GM19023 (cell line): Measurements from ENCODE around the gene MAP3K5.
"Not testable (repeated sequence)": the region's sequence is repeated elsewhere in the genome, so short reads cannot be mapped to it uniquely, and the experiment has no call there.

Experiments
- ATAC-seq: cut with Tn5 transposase; IDR thresholded peaks from one replicate; pipeline ENCODE4 v1.9.1; 2021; ENCODE audit warnings: mild to moderate bottlenecking, moderate library complexity; ENCODE audit not compliant: unreplicated experiment

MAP3K5 gene

GRCh38 chr6:136728033-136728939 lies 64.0 kb downstream of the MAP3K5 start:
- ATAC-seq, result no peak

GRCh38 chr6:136726837-136727557 lies 65.3 kb downstream of the MAP3K5 start:
- no peak for ATAC-seq

GRCh38 chr6:136725124-136725523 lies 67.2 kb downstream of the MAP3K5 start:
- ATAC-seq, result no peak

GRCh38 chr6:136723780-136724179 lies 68.5 kb downstream of the MAP3K5 start:
- ATAC-seq, result peak; percentile 62

GRCh38 chr6:136721467-136721866 lies 70.8 kb downstream of the MAP3K5 start:
- no peak for ATAC-seq

DNA sequence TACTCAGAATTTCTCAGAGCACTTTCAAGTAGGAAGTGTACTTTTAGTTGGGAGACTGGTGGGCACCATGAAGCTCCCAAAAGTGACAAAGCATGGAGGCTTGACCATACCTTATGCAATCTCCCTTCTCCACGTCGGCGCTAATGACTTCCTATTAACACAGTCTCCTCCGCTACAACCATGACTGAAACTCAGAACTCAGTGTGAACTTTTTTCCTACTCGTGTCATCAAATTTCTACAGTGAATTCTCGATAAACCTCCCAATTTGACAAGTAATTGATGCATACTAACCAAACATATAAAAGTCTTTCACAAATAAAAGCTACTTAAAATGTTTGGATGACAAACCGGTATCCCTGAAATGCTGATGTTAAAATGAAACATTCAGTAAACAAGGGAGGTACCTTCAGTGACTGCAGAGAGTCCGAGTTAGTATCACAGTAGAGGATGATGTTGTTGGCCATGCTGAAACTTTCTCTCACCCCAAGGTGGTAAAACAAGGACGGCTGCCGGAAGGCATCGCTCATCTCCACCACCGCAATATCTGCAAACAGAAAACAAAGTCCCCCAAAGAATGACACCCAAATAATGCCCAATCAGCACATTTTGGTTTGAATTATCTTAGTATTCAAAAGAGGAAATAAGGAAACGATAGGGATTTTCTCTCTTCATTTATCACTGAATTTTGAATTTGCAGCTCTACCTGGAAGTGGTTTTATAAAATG lies 72.1 kb downstream of the MAP3K5 start:
- peak; percentile 46 for ATAC-seq

- peak; percentile 39 for ATAC-seq
Observed at GRCh38 chr6:136719280-136720044, 72.8 kb downstream of the MAP3K5 start.

DNA sequence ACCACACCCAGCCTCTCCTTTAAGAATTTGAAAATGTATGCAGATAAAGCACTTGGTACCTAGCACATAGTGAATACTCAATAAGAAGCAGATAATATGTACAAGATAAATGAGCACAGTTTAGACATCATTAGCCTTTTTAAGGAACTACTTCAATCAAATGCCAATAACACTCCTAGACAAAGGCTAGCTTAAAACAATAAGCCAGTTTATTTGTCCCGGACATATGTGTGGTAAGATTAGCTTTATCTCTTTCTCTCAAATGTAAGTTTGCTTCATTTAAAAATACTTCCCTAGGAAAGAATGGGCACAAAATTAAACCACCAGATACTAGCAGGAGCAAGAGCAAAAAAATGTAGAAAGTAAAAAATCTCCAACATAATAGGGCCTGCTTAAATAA lies 73.8 kb downstream of the MAP3K5 start:
- no peak for ATAC-seq

DNA sequence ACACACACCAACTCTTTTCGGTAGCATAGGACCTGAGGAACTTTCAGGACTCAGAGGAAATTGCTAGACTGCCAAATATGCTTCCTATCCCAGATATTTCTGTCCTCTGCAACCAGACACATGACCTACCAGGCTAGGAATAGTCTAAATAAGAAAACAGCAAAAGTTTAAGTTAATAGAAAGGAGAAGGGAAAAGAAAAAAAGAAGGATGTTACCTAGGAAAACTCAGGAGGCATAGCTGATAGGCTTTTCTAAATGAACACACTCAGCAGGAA lies 74.6 kb downstream of the MAP3K5 start:
- ATAC-seq, result no peak

- no peak for ATAC-seq
Observed at GRCh38 chr6:136716917-136717715, 75.2 kb downstream of the MAP3K5 start.

DNA sequence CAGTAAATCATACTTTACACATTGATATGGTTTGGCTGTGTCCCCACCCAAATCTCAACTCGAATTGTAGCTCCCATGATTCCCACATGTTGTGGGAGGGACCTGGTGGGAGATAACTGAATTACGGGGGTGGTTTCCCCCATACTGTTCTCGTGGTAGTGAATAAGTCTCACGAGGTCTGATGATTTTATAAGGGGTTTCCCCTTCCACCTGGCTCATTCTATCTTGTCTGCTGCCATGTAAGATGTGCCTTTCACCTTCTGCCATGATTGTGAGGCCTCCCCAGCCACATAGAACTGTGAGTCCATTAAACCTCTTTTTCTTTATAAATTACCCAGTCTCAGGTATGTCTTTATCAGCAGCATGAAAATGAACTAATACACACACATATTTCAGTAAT lies 79.6 kb downstream of the MAP3K5 start:
- ATAC-seq, result not testable (repeated sequence)

DNA sequence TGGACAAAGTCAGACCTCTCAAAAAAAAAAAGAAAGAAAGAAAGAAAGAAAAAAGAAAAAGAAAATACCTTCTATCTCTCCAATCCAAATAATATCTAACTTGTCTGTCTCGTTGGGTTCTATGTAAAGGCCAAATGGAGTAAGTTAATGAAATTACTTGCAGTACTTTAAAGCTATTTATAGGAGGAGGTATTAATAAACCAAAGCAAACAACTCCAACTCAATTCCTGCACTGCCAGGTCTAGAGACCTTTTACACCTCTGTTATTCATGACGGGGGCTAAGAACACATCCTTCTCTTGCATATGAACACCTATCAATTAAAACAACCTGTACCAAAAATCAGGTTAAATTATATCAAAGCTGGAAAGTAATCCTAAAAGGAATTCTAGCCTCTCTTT lies 80.6 kb downstream of the MAP3K5 start:
- no peak for ATAC-seq

DNA sequence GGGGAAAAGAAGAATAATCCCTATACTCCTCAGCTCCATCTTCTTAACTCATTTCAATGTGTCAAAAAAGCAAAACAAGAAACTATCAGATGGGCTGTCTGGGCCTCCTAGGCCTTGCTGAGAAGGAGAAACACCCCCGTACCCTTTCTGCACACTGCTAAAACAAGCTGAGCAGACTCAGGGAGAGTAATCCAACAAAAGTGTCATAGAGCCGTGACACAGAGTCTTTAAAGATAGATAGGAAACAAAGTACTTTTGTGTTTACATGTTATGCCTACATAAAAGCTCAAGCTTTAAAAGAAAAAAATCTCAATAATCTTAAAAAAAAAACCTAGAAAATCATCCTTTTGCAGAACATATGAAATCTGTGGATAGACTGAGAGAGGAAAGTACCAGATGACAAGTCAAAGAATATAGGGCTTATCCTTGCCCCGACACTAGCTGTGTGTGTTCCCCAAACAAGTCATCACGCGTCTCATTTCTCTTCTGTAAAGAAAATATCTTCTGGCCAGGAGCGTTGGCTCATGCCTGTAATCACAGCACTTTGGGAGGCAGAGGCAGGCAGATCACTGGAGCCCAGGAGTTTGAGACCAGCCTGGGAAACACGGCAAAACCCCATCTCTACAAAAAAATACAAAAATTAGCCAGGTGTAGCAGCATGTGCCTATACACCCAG lies 81.3 kb downstream of the MAP3K5 start:
- no peak for ATAC-seq

DNA sequence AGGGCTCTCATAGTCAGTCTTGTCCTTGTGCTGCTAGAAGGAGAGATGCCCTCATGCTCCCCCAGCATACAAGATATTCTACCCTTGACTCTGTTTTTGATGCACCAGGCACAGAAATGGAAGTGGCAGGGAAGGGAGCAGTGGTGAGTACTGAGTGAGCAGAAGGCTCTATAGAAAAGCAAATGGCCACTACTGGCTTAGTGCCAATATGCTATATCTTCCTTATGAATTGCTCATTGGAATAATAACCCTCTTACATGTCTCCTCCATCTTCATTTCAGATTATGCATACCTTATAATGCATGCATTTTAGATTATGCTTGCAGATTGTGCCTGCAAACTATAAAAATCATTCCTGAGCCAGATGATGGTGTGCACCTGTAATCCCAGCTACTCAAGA lies 82.8 kb downstream of the MAP3K5 start:
- ATAC-seq, result no peak

DNA sequence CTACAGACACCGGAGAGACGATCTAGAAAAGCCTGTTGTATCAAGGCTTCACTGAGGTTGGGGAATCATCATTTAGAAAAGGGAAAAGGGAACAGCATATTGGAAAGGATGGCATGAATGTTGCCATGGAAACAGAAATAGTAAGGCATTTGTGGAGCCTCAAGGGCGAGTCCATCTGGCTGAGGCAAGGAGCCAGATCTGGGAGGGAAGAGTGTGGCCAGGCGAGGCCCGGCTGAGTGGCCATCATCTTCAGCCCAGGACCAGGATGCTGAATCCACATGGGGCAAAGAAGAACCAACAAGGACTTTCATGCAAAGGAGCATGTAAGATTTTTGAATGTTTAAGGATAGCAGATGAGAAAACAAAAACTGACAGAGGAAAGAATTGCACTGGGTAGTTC lies 85.8 kb downstream of the MAP3K5 start:
- no peak for ATAC-seq

- no peak for ATAC-seq
Observed at GRCh38 chr6:136703331-136703865, 88.9 kb downstream of the MAP3K5 start.

DNA sequence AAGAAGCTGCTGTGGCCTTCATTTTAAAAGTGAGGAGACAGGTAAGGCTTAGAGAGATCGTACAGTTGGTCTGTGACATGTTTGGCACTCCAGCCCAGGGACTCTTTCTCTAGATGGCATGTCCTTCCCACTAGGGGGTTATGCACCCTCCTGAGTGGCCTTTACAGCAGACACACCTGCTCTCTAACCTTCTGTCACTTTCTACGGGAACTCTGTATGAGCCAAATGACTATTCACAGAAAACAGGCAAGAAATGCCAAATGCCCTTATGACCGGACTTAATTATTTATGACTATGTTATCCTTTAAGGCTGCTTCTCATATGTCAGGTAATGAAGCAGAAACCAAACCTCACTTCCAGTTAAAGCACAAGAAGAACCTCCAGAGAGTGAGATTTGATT lies 91.2 kb downstream of the MAP3K5 start:
- ATAC-seq, result no peak

- no peak for ATAC-seq
Observed at GRCh38 chr6:136699358-136699757, 92.9 kb downstream of the MAP3K5 start.

DNA sequence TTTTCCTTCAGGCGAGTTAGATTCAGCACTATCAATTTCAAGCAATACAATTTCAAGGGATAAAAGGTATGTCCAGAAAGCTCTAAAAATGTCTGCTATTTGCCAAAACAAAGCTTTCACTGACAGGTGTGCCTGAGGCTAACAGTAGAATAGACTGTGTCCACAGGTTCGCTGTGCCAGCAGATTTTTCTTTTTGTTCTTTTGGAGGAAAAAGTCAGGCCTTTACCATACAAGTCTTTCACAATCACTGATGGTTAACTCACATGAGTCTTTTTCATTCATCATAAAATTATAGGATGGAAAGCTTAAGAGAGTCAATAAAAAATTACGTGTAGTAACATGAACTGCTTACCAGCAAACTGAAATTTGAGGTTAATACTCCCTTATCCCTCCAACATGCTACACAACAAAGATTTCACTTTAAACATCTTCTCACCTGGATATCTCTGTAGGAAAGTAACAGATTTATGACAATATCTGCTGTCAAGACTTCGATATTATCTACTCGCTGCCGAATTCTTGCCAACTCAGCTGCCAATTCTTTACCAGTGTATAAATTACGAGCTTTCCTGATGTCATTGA lies 95.4 kb downstream of the MAP3K5 start:
- no peak for ATAC-seq
